Glutamatergic neuron (in vitro differentiated cells): ENCODE data around the gene RNF144A. TPM values are rescaled to one million over a fixed set of nuclear protein-coding genes. Genes with fewer than 3 reads are reported as not detected.
"Not testable (repeated sequence)": the region's sequence is repeated elsewhere in the genome, so short reads cannot be mapped to it uniquely, and the experiment has no call there.

ENCODE experiments used
- DNase-seq: peaks from one replicate; pipeline ENCODE4 v3.0.0; 2022
- H3K27ac Mint-ChIP-seq: one replicate; pipeline ENCODE4 v1.8.0; 2020; ENCODE audit warnings: mild to moderate bottlenecking, mixed read lengths, inconsistent platforms; ENCODE audit not compliant: unreplicated experiment
- H3K27me3 Mint-ChIP-seq: one replicate; pipeline ENCODE4 v1.8.0; 2020; ENCODE audit warnings: mild to moderate bottlenecking, moderate library complexity, mixed read lengths, inconsistent platforms; ENCODE audit not compliant: unreplicated experiment
- H3K36me3 Mint-ChIP-seq: one replicate; pipeline ENCODE4 v1.8.0; 2020; ENCODE audit warnings: mild to moderate bottlenecking, mixed read lengths, inconsistent platforms; ENCODE audit not compliant: unreplicated experiment
- H3K4me1 Mint-ChIP-seq: one replicate; pipeline ENCODE4 v1.8.0; 2020; ENCODE audit warnings: mild to moderate bottlenecking, low read depth, mixed read lengths, inconsistent platforms; ENCODE audit not compliant: unreplicated experiment
- H3K4me3 Mint-ChIP-seq: one replicate; pipeline ENCODE4 v1.8.0; 2020; ENCODE audit warnings: mild to moderate bottlenecking, mixed read lengths, inconsistent platforms; ENCODE audit not compliant: unreplicated experiment
- H3K9me3 Mint-ChIP-seq: one replicate; pipeline ENCODE4 v1.8.0; 2020; ENCODE audit warnings: mild to moderate bottlenecking, moderate library complexity, mixed read lengths, inconsistent platforms; ENCODE audit not compliant: unreplicated experiment
- total RNA-seq: library from RNA; stranded (reverse); fragmentation: NEBNext Ultra II Directional; extraction: Animal tissue kit (Norgen Biotek cat#: 25700); gene quantifications from one replicate; pipeline ENCODE4 v1.2.1, GENCODE V29; 2021; ENCODE audit not compliant: unreplicated experiment
- TF ChIP-seq, protein P1 (sequence below): fragments of 200-600 bp; sonication (generic); IDR thresholded peaks from one replicate; pipeline ENCODE4 v1.5.0; 2021; ENCODE audit not compliant: partially characterized antibody, unreplicated experiment

RNF144A gene
- total RNA-seq, 1 donor from 2014 or later, result 40.2 TPM

DNA sequence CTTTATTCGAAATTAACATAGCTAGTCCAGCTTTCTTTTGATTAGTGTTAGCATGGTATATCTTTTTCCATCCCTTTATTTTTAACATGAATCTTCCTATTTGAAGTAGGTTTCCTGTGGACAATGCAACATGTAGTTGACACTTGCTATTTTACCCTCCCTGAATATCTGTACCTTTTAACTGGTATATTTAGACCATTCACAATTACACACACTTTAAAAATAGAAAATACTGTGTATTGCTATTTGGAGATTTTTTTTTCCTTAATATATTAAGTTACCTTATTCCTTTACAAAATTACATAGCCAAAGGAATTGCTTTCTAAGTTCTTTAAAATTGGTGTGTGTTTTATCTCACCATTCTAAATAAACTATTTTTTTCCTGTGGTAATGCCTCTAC, 15.0 kb downstream of the RNF144A start:
- Mint-ChIP-seq H3K36me3 (peaks cover 5% of the 10 kb centered on the region), H3K27me3 (no peaks in the 10 kb centered on the region), H3K9me3 (peaks cover 6% of the 10 kb centered on the region), H3K4me1 (peaks cover 24% of the 10 kb centered on the region), H3K27ac (no peak overlapping the region), H3K4me3 (no peak overlapping the region)
- TF ChIP-seq, protein P1, sequence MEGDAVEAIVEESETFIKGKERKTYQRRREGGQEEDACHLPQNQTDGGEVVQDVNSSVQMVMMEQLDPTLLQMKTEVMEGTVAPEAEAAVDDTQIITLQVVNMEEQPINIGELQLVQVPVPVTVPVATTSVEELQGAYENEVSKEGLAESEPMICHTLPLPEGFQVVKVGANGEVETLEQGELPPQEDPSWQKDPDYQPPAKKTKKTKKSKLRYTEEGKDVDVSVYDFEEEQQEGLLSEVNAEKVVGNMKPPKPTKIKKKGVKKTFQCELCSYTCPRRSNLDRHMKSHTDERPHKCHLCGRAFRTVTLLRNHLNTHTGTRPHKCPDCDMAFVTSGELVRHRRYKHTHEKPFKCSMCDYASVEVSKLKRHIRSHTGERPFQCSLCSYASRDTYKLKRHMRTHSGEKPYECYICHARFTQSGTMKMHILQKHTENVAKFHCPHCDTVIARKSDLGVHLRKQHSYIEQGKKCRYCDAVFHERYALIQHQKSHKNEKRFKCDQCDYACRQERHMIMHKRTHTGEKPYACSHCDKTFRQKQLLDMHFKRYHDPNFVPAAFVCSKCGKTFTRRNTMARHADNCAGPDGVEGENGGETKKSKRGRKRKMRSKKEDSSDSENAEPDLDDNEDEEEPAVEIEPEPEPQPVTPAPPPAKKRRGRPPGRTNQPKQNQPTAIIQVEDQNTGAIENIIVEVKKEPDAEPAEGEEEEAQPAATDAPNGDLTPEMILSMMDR, result no peak
- no peak for DNase-seq

DNA sequence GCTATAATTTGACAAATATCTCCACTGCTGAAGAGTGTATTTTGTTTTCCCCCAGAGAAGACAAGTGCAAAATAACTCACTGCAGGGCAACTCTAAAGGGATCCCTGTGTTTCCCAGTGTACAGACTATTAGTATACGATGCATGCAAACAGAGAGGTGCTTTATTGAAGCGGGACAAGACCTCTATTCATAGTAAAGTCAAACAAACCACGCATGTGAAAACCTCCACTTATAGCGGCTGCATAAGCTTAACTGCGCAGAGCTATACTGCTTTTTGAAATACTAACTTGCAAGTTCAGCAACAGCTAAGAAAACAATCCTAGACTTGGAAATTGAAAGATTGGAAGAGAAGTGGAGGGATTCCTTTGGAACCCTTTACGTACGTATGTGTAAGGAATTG, 15.6 kb downstream of the RNF144A start:
- Mint-ChIP-seq H3K4me3 (no peak overlapping the region), H3K4me1 (peaks cover 24% of the 10 kb centered on the region), H3K36me3 (peaks cover 5% of the 10 kb centered on the region), H3K27ac (no peak overlapping the region), H3K9me3 (peaks cover 8% of the 10 kb centered on the region), H3K27me3 (no peaks in the 10 kb centered on the region)
- no peak for DNase-seq
- TF ChIP-seq, protein P1, result no peak

DNA sequence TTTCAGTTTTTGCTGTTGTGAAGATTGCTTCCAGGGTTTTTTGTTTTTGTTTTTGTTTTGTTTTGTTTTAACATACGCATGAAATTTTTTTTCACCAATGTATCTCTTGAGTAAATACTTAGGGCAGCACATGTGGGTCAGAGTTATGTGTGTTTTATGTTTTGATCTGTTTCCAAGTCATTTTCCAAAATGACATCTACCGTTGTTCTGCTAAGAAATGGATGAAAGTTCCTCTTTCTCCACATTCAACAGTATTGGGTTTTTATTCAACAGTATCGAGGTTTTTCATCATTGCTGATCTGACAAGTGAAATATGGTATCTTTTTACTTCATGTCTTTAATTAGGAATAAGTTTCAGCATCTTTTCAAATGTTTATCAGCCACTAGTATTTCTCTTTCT, 16.7 kb downstream of the RNF144A start:
- Mint-ChIP-seq H3K36me3 (peaks cover 5% of the 10 kb centered on the region), H3K4me1 (peaks cover 21% of the 10 kb centered on the region)

DNA sequence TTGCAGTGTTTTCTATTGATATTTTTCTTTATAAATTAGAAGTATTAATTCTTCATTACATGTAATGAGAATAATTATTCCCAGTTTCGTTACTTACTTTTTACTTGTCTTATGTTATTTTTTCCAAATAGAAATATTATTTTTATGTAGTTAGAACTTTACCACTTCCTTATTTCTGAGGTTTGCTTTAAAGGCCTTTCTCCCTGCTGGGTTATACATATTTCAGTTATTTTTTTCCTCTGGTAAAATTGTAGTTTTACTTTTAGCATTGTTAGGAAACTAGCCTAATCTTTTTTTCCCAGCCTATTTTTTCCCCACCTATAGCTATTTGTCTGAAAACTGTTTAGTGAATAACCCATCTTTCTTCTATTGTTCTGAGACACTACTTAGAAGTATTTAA, 17.1 kb downstream of the RNF144A start:
- H3K27ac Mint-ChIP-seq, result no peak overlapping the region
- peaks cover 21% of the 10 kb centered on the region for H3K4me1 Mint-ChIP-seq
- TF ChIP-seq, protein P1, result no peak
- peaks cover 5% of the 10 kb centered on the region for H3K36me3 Mint-ChIP-seq
- peaks cover 5% of the 10 kb centered on the region for H3K9me3 Mint-ChIP-seq
- no peak overlapping the region for H3K4me3 Mint-ChIP-seq
- DNase-seq, result no peak
- no peaks in the 10 kb centered on the region for H3K27me3 Mint-ChIP-seq

More for the DNA sequence above, 16.7 kb downstream of the RNF144A start:
- TF ChIP-seq, protein P1, result no peak
- H3K9me3 Mint-ChIP-seq, result peaks cover 5% of the 10 kb centered on the region
- no peak overlapping the region for H3K4me3 Mint-ChIP-seq
- DNase-seq, result no peak
- H3K27ac Mint-ChIP-seq, result no peak overlapping the region
- H3K27me3 Mint-ChIP-seq, result no peaks in the 10 kb centered on the region

DNA sequence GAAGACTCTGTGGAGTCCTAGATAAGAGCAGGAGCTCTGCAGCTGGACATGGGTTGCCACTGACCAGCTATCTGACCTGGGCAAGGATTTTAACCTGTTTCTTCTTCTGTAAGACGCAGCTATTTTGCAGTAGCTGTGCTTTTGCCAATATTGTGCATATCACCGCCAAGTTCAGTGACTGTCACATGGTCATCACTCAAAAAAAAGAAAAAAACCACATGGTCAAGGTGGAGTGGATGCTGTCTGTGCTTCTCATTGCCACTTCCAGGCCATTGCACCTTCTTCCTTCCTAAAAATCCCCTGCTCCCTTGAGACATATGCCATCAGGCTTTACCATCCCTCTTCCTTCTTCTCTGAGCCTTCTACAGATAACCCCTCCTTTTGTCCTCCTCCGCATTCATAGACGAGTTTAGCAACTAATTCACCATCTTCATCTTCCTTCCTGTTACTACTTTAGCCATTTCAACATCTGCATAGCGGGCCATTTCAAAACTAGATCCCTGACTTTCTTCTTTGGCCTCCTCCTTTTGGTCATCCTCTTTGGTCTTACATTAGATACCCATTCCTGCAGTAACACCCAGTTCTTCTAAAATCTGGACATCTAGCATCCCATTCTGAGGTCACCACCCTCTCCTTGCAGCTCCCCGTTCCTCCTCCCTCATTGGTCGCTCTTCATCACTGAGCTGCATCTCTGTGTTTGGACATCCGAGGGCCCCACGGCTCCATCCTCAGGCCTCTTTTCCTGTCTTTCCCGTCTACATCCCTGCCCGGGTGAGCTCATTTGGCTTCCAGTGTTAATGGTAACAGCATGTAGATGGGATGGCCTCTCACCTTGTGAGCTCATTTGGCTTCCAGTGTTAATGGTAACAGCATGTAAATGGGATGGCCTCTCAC, 17.8 kb downstream of the RNF144A start:
- Mint-ChIP-seq H3K9me3 (peaks cover 5% of the 10 kb centered on the region), H3K4me1 (peaks cover 21% of the 10 kb centered on the region), H3K27me3 (no peaks in the 10 kb centered on the region), H3K36me3 (peaks cover 5% of the 10 kb centered on the region), H3K4me3 (no peak overlapping the region), H3K27ac (no peak overlapping the region)
- TF ChIP-seq, protein P1, result no peak
- DNase-seq, result no peak

DNA sequence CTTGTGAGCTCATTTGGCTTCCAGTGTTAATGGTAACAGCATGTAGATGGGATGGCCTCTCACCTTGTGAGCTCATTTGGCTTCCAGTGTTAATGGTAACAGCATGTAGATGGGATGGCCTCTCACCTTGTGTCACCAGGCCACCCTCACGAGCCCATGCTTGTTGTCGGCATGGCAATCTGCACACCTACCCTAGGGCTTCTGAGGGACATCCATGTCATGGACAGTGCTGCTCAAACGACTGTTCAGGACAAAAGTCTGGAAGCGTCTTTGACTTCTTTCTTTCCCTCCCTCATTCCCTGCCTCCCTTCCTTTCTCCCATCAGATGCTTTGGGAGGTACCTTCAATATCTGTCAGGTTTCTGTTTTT, 18.4 kb downstream of the RNF144A start:
- H3K27ac Mint-ChIP-seq, DNase-seq, H3K9me3 Mint-ChIP-seq, H3K27me3 Mint-ChIP-seq, H3K4me3 Mint-ChIP-seq, H3K36me3 Mint-ChIP-seq: not testable (repeated sequence)
- peaks cover 26% of the 10 kb centered on the region for H3K4me1 Mint-ChIP-seq
